ENCODE measurements around the gene RHCG.

- TF ChIP-seq CTCF (IDR thresholded peaks at IDR 0.05) (no peak), POLR2A (IDR thresholded peaks at IDR 0.05) (no peak)
These were observed 15.9 kb downstream of the RHCG start for GRCh38 chr15:89480505-89480904.
